ENCODE measurements around the gene CAND1.
"Not testable (repeated sequence)": the region's sequence is repeated elsewhere in the genome, so short reads cannot be mapped to it uniquely, and the experiment has no call there.

Gene CAND1

DNA sequence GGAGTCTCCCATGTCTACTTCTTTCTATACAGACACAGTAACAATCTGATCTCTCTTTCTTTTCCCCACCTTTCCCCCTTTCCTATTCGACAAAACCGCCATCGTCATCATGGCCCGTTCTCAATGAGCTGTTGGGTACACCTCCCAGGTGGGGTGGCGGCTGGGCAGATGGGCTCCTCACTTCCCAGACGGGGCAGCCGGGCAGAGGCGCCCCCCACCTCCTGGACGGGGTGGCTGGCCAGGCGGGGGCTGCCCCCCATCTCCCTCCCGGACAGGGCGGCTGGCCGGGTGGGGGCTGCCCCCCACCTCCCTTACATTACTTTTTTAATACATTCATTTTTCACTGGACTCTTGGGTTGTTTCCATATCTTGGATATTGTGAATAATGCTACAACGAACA, 71.9 kb downstream of the CAND1 start:
- not testable (repeated sequence) for DNase-seq (ENCODE audit: low spot score)

DNA sequence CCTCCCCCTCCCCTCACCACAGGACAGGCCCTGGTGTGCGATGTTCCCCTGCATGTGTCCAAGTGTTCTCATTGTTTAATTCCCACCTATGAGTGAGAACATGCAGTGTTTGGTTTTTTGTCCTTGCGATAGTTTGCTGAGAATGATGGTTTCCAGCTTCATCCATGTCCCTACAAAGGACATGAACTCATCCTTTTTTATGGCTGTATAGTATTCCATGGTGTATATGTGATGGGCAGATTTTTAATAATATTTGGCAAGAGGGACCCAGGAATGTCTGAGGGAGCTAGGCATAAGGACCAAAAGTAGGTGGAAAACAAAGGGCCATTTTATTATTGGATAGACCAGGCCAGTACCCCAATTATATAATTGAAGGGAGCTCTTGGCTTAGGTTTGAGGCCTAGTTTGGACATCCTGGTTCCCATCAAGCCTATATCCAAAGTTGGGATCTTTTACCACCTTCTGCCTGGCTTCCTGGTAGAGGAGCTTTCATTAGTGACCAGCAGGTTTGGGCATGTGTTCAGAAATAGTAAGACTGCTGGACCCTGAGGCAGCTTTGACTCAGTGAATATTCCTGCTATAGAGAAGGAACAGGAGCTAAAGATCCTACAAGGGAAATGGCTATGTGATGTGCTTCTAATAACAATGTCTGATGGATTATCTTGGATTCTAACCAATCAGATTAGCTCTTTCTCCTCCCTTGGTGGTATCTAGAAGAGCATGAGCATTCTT, 76.0 kb downstream of the CAND1 start:
- DNase-seq (ENCODE audit: low spot score): no peak

DNA sequence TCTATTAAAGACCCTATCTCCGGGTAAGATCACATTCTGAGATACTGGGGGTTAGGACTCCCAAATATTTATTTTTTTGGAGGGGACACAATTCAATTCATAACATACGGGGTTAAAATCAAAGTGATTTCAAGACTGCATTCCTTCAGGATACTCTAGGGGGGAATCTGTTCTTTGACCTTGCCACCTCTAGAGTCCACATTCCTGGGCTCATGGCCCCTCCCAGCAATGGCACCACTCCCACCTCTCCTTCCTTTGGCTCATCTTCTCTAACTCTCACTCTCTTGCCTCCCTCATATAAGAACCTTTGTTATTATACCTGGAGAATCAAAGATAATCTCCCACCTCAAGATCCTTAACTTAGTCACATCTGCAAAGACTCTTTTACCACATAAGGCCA, 79.5 kb downstream of the CAND1 start:
- DNase-seq (ENCODE audit: low spot score): no peak

GRCh38 chr12:67352682-67353081, 83.5 kb downstream of the CAND1 start:
- no peak for DNase-seq (ENCODE audit: low spot score)

- DNase-seq (ENCODE audit: low spot score): no peak
Measured at GRCh38 chr12:67354322-67354721, 85.2 kb downstream of the CAND1 start.

GRCh38 chr12:67354966-67355365, 85.8 kb downstream of the CAND1 start:
- DNase-seq (ENCODE audit: low spot score): no peak

DNA sequence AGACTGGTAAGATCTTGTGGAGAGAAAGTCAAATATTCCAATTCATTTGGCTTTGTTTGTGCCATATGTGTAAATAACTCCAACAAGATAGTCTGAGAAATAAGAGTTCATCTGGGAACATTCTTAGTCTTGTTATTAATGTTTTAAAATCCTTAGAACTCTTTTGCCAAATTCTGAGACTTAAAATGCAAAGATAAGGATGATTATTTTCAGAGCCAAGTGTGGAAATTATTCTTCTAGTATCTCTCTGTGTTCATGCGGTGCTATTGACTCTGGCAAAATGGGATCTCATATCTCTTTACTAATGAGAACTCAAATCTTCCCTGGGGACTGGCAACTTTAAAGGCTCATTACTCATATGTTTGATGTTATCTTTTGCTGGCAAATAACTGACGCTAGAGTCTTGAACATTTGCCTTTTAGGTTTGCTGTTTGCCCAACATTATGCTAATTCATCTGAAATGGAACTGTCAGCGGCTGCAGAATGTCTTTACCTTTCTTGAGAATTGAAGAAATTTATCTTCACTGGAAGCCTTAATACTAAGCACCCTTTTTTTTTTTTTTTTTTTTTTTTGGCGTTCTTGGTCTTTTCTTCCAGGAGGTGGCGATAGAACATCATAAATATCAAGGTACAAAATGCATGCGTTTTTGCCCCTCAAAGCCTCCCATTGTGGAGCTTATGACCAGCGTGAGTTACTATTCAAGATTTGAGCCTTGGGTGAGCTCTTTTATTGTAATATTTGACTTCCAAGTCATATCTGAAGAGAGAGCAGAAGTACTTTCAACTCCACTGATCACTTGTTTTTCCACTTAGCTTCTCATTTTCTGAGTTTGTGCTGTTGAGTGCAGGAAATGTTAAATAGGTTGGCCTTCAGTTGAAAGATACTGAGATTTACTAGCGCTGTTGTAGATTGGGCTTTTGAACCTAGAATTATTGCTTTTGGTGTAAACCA, 86.5 kb downstream of the CAND1 start:
- peak; percentile 39 for DNase-seq (ENCODE audit: low spot score)

GRCh38 chr12:67356380-67356774, 87.2 kb downstream of the CAND1 start:
- DNase-seq (ENCODE audit: low spot score): no peak

DNA sequence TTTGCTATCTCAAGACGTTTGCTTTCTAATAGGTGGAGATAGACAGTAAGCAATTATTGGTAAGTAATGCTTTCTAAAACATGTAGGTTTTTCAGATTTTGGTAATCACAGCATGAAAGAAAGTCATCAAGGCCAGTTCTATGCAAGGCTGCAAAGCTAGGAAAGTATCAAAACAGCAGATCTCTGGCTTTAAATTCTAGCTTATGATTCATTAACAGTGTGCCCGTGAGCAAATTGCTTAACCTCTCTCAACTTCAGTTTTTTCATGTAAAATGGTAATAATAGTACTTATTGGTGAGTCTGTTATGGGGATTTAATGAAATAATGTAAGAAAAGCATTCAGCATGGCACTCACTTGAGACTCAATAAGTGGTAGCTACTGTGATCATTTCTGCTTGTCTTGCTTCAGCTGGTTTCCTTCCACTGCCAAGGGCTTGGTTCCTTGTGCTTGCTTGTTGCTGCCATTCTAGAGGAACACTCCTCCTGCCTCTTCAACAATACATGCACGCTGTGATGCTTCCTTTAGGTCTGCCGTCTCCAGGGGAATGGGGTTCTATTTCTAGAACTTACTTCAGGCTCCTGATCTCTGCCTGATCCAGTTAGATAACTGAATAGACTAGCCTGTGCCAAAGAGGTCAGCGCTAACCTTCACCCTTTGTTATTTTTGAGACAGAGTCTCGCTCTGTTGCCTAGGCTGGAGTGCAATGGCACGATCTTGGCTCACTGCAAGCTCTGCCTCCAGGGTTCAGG, 88.4 kb downstream of the CAND1 start:
- no peak for DNase-seq (ENCODE audit: low spot score)

- no peak for DNase-seq (ENCODE audit: low spot score)
Measured at GRCh38 chr12:67358781-67359338, 89.7 kb downstream of the CAND1 start.

DNA sequence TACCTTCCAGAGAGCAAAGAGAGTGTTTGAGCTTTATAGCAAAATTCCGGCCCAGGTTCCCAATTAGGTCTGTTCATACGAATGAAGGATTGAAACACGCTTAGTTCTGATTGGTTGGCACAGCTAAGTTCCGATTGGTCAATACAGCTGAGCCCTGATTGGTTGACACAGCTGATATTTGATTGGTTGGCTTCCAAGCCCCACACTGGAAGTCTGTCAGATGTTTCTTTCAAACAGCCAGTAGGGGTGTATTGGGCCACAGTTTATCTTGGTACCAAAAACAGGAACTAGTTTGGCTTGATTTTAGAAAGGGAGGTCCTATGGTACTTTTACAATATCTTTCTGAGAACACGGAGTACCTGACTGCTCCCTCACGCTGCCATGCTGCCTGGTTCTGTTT, 93.4 kb downstream of the CAND1 start:
- no peak for DNase-seq (ENCODE audit: low spot score)

GRCh38 chr12:67364228-67364627, 95.1 kb downstream of the CAND1 start:
- DNase-seq (ENCODE audit: low spot score): no peak

DNA sequence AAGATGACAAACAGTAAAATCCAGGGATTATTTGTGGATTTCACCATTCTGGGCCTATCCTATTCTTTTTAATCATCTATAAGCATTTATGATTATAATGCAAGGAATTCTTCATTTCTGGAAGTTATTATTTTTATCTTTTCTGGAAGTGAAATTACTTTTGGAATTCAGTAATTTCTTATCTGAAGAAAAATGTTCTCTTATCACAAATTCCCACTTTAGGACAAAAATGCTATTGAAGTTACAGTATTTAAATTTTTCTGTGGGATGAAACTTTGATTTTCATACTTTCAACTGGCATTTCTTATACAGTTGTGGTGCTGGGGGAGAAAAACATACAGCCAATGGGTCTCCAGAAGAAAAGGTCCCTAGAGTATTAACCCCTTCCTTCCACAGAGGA, 96.0 kb downstream of the CAND1 start:
- no peak for DNase-seq (ENCODE audit: low spot score)

DNA sequence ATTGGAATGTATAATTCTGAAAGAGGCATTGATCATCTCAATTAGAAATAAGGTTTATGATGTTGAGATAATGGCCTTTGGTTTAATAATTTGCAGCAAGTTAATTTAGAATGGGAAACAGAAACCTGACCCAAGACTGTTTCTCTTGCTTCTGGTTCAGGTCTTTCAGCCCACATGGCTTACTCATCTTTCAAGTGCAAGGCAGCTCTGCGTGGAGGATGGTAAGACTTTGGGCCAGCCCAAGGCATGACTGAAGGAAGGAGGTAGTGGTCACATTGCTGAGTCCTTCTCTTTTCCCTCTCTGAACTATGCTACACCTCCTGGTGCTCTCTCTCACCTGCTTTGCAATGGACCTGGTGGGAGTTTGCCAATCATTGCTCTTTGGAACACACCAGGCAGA, 98.7 kb downstream of the CAND1 start:
- DNase-seq (ENCODE audit: low spot score): no peak
